OCI-LY7 (cell line): ENCODE results near the gene DOCK4. TPM values are rescaled to one million over a fixed set of nuclear protein-coding genes. Genes with fewer than 3 reads are reported as not detected.

ENCODE experiments used
- BruUV-seq: library from RNA; stranded (reverse); fragments of 400-500 nt; replicated peaks from 2 replicates; lab custom pipeline; 2021; lab: Mats Ljungman, UMichigan
- CTCF ChIA-PET: fragments of 300-600 bp; sonication (Branson Sonifier 250); formaldehyde crosslinking; loops from one replicate; lab custom pipeline; 2022; ENCODE audit warnings: antibody characterized with exemption; ENCODE audit not compliant: unreplicated experiment; lab: Charles Lee
- POLR2A ChIA-PET: fragments of 300-600 bp; sonication (Branson Sonifier 250); formaldehyde crosslinking; loops from one replicate; lab custom pipeline; 2022; ENCODE audit warnings: antibody characterized with exemption; lab: Charles Lee
- DNase-seq: peaks from one replicate; pipeline ENCODE4 v3.0.0-alpha.2; 2015; ENCODE audit warnings: low spot score
- H2AFZ ChIP-seq: fragments of 200-600 bp; sonication (generic), shearing (Covaris generic); 2 replicates; pipeline ENCODE4 v1.6.1; 2014; ENCODE audit warnings: mild to moderate bottlenecking, antibody characterized with exemption, low read length, moderate library complexity
- H3K27ac ChIP-seq: fragments of 200-600 bp; sonication (generic); 2 replicates; pipeline ENCODE4 v1.5.1; 2014; ENCODE audit warnings: mixed run types, low read depth, mild to moderate bottlenecking, moderate library complexity, low read length, inconsistent platforms; ENCODE audit not compliant: poor library complexity, severe bottlenecking
- H3K36me3 ChIP-seq: fragments of 200-600 bp; sonication (generic); 2 replicates; pipeline ENCODE4 v1.6.1; 2014; ENCODE audit warnings: mild to moderate bottlenecking, antibody characterized with exemption, low read length, moderate library complexity, mixed read lengths; ENCODE audit not compliant: insufficient read depth
- H3K4me1 ChIP-seq: fragments of 200-600 bp; sonication (generic); 2 replicates; pipeline ENCODE4 v1.5.1; 2014; ENCODE audit warnings: mild to moderate bottlenecking, low read length; ENCODE audit not compliant: insufficient read depth, poor library complexity, severe bottlenecking
- H3K4me2 ChIP-seq: fragments of 200-600 bp; sonication (generic); 2 replicates; pipeline ENCODE4 v1.6.1; 2014; ENCODE audit warnings: mild to moderate bottlenecking, low read length
- H3K4me3 ChIP-seq: fragments of 200-600 bp; sonication (generic); 2 replicates; pipeline ENCODE4 v1.5.1; 2014; ENCODE audit warnings: mild to moderate bottlenecking, low read depth, low read length; ENCODE audit not compliant: poor library complexity, severe bottlenecking
- H3K79me2 ChIP-seq: fragments of 200-600 bp; sonication (generic); 2 replicates; pipeline ENCODE4 v1.6.1; 2016; ENCODE audit warnings: low read depth, mild to moderate bottlenecking, low read length, moderate library complexity, mixed read lengths; ENCODE audit not compliant: insufficient read depth
- H3K9me2 ChIP-seq: fragments of 200-600 bp; sonication (generic); 2 replicates; pipeline ENCODE4 v1.6.1; 2016; ENCODE audit warnings: mild to moderate bottlenecking, low read length, mixed read lengths; ENCODE audit not compliant: insufficient read depth
- H3K9me3 ChIP-seq: fragments of 200-600 bp; sonication (generic); 2 replicates; pipeline ENCODE4 v1.6.1; 2014; ENCODE audit warnings: mild to moderate bottlenecking, mixed run types, low read length, mixed read lengths
- H4K20me1 ChIP-seq: fragments of 200-600 bp; sonication (generic); 2 replicates; pipeline ENCODE4 v1.6.1; 2014; ENCODE audit warnings: mild to moderate bottlenecking, antibody characterized with exemption, low read length, moderate library complexity, mixed read lengths; ENCODE audit not compliant: insufficient read depth
- CTCF ChIP-seq: fragments of 200-600 bp; sonication (generic); conservative IDR thresholded peaks from 2 replicates; pipeline ENCODE4 v1.5.1; 2014; ENCODE audit warnings: mild to moderate bottlenecking, antibody characterized with exemption, low read length, moderate library complexity, mixed read lengths
- EZH2phosphoT487 ChIP-seq: fragments of 200-600 bp; sonication (generic); IDR thresholded peaks from 2 replicates; pipeline ENCODE4 v1.6.1; 2018; ENCODE audit warnings: low read depth, borderline replicate concordance, mild to moderate bottlenecking, mixed run types, antibody characterized with exemption, low read length, moderate library complexity, mixed read lengths
- intact Hi-C: fragments of 100-400 bp; cut with micrococcal nuclease; formaldehyde crosslinking; loops from one replicate; pipeline ENCODE4 v1.10.0; 2022; ENCODE audit not compliant: unreplicated experiment
- total RNA-seq, 2 experiments: library from RNA; depleted of rRNA in 1 of 2; stranded (reverse); fragments of >200 nt in 1 of 2; shearing (Covaris generic) in 1 of 2; gene quantifications; 2 replicates each; pipeline ENCODE4 v1.2.3, GENCODE V29; 2014 to 2022

DOCK4 gene
- total RNA-seq, 2 experiments from 2014 or later = 0.91 to 4.9 TPM

DNA sequence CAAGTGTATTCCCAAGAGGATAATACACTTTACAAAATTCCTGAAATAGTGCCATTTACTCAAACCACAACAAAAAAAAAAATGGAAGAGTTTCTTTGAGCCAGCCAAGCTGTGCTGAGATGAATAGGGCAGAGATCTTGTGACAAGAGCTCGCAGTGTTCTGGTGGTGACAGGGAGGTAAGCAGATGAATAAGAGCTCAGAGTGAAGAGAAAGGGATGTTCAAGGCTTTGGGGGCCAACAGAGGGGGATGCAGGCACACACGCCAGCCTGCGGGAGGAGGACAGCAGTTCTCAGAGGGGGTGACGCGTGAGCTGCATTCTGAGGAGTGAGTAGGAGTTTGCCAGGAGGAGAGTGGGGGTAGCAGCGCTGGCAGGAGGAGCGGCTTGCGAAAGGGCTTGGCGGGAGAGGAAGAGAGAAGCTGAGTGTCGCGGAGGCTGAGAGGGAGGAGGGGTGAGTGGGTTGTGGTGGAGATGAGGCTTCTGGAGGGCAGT lies 449.5 kb downstream of the DOCK4 start:
- ChIA-PET POLR2A (interaction anchor here (1.1 kb wide), 1 partner anchor 9 kb away, joined by 3 read pairs; no protein-coding TSS in a partner anchor), CTCF (no interaction called here)
- Histone ChIP-seq H3K4me2 (no peak overlapping the region), H3K4me1 (no peaks in the 10 kb centered on the region), H3K4me3 (no peak overlapping the region), H3K27ac (no peak overlapping the region), H3K36me3 (no peaks in the 10 kb centered on the region), H3K9me2 (no peaks in the 10 kb centered on the region), H3K9me3 (no peaks in the 10 kb centered on the region), H4K20me1 (no peaks in the 10 kb centered on the region), H3K79me2 (no peaks in the 10 kb centered on the region), H2AFZ (no peak overlapping the region)
- intact Hi-C loops = no loop called here
- no TSS peak for BruUV-seq
- no peak for DNase-seq
- TF ChIP-seq EZH2phosphoT487 (no peak), CTCF (no peak)

DNA sequence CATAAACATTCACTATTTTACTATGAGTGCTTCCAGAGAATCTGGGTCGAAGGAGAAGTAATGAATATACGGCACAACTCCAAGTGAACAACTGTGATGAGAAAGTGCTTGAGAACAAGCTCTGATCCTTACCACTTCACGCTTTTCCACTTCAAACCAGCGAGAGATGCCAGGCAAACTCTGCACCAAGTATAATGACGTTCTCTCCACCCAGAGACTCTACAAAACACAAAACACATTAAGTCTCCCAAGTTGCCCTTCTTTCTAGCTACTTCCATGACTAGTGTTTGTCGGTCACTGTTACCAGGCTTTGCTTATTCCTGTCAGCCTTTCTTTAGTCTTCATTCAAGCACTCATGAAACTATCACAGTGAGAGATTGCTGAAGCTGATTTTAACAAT lies 450.8 kb downstream of the DOCK4 start:
- no peaks in the 10 kb centered on the region for H3K9me2 ChIP-seq
- no peaks in the 10 kb centered on the region for H3K79me2 ChIP-seq
- TF ChIP-seq EZH2phosphoT487 (no peak), CTCF (no peak)
- H4K20me1 ChIP-seq = no peaks in the 10 kb centered on the region
- DNase-seq = no peak
- H3K4me2 ChIP-seq = no peak overlapping the region
- no peak overlapping the region for H3K4me3 ChIP-seq
- H2AFZ ChIP-seq = no peak overlapping the region
- no TSS peak for BruUV-seq
- no peaks in the 10 kb centered on the region for H3K36me3 ChIP-seq
- H3K27ac ChIP-seq = no peak overlapping the region
- intact Hi-C loops = no loop called here
- H3K9me3 ChIP-seq = no peaks in the 10 kb centered on the region
- CTCF ChIA-PET = no interaction called here
- no peaks in the 10 kb centered on the region for H3K4me1 ChIP-seq
- POLR2A ChIA-PET = interaction anchor here (0.7 kb wide), 1 partner anchor 704 kb away, joined by 3 read pairs; no protein-coding TSS in a partner anchor

- no TSS peak for BruUV-seq
- no peaks in the 10 kb centered on the region for H3K9me3 ChIP-seq
- no peak for DNase-seq
- H2AFZ ChIP-seq = no peak overlapping the region
- H4K20me1 ChIP-seq = no peaks in the 10 kb centered on the region
- no peak for TF ChIP-seq EZH2phosphoT487
- no peak for TF ChIP-seq CTCF
- no peak overlapping the region for H3K4me3 ChIP-seq
- no peak overlapping the region for H3K4me2 ChIP-seq
- no peaks in the 10 kb centered on the region for H3K36me3 ChIP-seq
- H3K79me2 ChIP-seq = no peaks in the 10 kb centered on the region
- intact Hi-C loops = loop anchor here (5.0 kb wide), 1 partner anchor 743 kb away; no protein-coding TSS in a partner anchor
- no peaks in the 10 kb centered on the region for H3K4me1 ChIP-seq
- ChIA-PET CTCF (no interaction called here), POLR2A (interaction anchor here (1.4 kb wide), 1 partner anchor 45 kb away, joined by 3 read pairs; no protein-coding TSS in a partner anchor)
- no peaks in the 10 kb centered on the region for H3K9me2 ChIP-seq
- no peak overlapping the region for H3K27ac ChIP-seq
These were observed 452.2 kb downstream of the DOCK4 start for GRCh38 chr7:111753968-111754367.
